HG02870 (cell line): Measurements from ENCODE around the gene NT5DC3.

Experiments
- ATAC-seq: cut with Tn5 transposase; IDR thresholded peaks from one replicate; pipeline ENCODE4 v1.9.1; 2021; ENCODE audit warnings: mild to moderate bottlenecking, moderate library complexity; ENCODE audit not compliant: unreplicated experiment

Gene NT5DC3

DNA sequence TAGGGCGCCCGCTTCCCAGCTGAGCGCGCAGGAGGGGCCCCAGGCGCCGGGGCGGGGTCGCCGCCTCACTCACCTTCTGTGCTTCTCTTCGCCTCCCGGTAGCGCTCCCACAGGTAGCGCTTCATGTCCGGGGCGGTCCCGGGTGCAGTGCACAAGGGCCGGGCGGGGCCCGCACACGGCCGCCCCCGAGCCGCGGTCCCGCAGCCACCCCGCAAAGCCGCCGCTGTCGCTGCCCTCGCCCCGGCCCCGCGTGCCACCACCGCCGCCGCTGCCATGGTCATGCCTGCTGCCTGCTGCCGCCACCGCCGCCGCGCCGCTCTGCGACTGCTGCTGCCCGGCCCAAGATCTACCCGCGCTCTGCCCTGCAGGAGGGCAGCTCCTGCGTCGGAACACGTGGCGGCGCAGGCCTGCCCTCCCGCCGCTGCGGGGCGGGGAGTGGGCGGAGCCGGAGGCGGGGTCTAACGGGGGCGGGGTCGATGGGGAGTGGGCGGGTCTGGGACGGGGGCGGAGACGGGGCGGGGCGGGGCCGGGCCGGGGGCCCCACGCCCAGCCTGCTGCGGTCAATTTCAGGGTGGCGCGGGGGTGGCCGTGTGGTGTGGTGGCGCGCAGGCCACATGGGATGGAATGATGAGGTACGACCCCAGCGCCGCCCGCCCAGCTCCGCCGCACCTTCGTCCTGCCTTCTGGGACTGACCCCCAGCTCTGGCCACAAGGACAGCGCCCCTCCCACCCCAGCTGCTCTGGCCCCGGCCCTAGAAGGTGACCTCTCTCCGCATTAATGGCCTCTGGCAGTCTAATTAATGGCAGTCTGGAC lies at the start of gene NT5DC3:
Gene NT5DC3, minus strand, starts transcription at position 359 of the 814 bp plus-strand sequence. Its CDS starts 78 bp downstream, at position 281.
- peak; percentile 71 for ATAC-seq

DNA sequence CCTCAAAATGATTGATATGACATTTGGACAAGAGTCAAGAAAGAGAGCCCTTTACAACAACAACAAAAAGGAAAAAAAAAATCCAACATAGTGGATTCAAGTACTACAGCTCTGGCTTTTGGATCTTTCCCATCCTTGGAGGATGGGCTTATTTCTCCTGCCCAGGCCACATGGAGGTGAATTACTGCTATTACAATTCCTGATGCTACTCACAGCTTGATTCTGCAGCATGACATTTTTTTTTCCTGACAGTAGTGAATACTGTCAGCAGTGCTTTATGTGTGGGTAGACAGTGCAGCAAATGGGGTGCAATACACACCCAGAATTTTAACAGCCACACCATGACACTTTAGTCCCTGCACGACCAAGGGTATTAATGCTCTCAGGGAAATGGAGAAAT lies 46.7 kb upstream of the NT5DC3 start:
- no peak for ATAC-seq

DNA sequence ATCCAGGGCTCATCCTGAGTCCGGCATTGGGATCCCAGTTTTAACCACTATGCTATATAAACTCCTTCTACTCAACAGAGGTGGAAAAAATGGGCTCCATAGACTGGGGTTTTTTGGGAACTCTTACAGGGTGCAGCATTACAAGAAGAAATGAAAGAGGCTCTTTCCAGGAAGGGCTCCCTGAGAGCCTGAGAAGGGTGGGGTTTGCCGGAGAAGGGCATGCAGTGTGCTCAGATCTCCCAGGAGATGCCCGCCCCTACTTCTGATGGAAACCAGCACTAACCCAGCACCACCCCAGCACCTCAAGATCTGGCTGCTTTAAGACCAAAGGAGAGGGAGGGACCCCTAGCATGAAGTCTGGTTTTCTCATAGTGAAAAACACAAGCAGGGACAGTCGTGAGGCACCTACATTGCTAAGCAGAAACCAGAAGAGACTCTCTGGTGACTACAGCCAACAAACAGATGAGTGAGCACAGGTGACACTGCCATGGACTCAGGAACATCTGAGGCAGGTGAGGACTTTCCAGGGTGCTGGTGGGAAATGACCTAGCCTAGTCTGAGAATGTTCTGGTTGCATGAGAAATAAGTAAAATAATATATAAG lies 45.3 kb upstream of the NT5DC3 start:
- ATAC-seq: no peak

DNA sequence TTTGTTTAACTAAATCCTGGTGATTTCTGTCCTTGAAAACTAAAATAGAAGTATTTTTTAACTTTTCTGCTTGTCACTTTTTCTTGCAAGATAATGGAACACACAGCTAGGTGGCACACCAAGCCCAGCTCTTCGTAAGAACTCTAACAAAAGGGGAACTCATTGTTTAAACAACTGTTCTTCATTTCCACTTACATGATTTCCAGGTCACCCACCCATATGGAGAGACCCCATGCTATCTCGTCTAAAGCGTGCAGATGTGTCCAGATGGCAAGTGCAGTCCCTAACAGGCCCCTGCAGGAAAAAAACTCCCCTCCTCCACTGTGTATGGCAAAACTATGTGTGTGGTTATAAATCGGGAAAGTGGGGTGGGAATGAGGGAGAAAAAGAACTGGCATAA lies 43.3 kb upstream of the NT5DC3 start:
- ATAC-seq: no peak

DNA sequence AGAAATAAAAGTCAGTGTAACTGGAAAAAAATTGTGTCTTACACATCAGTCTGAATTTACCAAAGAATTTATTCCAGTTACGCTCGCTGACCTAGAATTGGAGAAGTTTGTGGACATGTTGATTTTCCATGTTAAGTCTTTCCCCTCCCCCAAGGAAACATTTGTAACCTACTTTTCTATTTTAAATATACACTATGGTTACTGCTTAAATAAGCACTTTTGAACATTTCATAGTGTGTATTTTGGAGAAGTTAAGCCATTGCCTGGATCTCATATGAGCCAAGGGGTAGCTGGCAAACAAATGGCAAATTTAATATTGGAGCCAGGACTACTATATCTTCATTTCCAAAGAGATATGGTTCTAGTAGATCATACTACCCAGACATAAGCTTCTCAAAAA lies 42.9 kb upstream of the NT5DC3 start:
- no peak for ATAC-seq

DNA sequence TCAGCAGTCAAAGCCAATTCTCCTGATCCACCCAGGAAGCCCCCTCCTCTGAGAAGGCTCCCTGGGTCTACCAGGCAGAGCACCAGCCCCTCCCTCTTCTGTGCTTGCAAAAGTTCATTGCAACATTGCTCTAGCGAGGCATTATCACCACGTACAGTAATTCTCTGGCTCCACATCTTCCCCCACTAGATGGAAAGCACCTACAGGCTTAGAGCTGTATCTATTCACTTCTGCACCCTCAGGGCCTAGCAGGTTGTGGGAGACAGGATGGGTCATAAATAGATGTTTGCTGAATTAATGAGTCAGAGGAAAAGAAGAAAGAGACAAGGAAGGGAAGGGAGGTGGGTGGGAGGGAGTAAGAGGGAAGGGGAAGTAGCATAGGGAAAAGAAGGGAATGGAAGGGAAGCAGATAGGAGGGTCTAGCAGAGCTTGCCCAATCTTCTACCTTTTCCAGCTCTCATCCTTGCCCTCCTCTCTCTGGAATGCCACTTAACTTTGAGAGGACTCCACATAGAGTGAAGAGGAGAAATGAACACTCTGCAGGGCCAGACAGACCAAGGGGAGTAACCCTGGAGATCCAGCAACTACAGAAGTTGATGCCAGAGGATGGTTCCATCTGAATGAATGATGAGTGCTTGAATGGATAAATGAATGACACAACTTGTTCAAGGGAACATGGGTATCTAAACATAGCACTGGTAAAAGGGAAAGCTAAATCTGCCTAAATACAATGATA lies 42.0 kb upstream of the NT5DC3 start:
- ATAC-seq: no peak

DNA sequence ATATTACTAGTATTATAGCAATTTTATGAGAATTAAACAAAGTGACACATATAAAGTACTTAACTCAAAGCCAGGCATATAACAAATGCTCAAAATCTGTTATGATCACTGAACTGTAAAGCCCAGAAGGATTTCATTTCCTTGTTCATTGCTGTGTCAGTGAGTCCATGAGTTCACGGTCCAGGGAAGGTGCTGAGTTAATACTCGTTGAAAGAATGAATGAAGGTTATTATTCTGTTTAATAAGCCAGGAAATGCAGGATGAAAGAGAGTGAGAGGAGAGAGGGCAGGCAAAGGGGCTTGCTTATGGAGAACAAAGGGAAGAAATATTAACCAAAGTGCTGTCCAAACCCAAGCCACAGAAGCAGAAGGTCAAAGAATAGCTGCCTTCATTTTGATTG lies 40.2 kb upstream of the NT5DC3 start:
- no peak for ATAC-seq

DNA sequence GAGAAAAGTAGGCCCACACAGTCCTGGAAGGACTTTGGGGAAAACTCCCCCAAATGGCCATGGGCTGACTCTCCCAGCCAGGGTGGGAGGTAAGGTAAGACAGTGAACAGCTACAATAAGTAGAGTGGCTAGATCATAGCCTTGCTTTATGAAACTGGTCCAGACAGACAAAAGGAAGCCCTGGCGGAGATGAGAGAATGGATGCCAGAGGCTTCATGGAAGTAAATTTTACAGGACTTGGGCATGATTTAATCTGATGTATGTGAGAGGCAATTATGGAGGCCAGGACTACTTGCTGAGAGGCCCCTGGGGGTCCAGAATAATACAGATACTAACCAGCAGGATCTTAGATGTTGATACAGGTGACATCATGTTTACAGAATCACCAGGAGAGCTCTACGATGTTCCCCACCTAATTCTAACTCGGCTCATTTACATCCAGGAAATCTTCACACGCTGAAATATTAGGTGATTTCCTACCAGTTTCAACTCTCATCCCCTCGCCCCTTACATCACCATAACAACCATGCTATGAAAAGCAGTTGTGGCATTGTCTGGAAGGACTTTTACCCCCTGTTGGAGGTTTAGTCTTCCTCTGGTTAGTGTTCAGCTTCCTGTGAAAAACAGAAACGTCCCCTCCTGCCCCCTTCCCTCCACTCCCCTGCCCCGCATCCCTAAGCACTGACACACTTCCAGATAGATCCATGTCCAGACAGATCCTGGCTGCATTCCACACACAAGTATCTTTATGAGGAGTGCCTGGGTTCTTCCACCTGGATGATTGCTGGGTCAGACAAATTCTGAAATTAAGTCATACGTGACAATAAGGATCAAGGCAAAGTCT lies 39.5 kb upstream of the NT5DC3 start:
- no peak for ATAC-seq

DNA sequence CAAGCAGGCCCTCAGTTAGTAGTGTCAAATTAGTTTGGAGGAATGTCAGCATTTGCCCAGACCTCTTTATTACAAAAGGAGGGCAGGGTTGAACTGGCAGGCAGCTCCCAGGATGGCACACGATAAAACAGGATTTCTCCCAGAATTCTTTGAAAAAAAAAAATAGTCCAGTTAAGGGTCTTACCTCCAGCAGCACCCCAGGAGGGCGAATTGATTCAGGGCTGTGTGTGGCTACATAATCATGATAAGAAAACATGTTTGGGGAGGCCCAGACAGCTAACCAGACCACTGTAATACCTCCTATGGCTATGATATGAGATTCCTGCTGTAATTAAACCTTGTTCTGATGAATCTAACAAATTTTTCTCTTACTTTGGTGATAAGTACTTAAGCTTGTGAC lies 38.8 kb upstream of the NT5DC3 start:
- no peak for ATAC-seq

DNA sequence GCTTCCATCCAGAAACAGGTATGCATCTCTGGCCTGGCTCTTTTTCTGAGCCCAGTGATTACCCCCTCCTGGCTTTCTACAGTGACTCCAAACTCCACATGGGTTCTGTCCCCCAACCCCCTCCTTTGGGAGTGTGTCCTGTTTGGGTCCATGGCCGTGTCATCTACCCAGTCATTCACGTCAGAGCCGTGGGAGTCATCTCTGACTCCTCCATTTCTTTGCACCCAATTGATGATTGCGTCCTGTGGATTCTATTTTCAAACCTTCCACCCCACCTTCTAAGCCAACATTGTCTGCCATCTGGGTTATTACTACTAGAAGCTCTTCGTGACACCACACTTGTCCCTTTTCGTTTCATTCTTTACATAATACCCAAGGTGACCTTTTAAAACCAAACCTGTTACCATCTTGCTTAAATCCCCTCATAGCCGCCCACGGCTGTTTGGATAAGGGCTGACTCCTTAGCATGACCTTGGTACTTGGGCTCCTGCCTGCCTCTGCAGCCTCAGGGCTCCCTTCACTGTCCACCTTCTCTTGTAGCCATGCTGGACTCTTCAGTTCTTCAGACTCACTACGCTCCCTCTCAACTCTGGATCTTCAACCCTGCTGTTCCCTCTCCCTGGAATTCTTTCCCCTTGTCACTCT lies 38.1 kb upstream of the NT5DC3 start:
- ATAC-seq: no peak

DNA sequence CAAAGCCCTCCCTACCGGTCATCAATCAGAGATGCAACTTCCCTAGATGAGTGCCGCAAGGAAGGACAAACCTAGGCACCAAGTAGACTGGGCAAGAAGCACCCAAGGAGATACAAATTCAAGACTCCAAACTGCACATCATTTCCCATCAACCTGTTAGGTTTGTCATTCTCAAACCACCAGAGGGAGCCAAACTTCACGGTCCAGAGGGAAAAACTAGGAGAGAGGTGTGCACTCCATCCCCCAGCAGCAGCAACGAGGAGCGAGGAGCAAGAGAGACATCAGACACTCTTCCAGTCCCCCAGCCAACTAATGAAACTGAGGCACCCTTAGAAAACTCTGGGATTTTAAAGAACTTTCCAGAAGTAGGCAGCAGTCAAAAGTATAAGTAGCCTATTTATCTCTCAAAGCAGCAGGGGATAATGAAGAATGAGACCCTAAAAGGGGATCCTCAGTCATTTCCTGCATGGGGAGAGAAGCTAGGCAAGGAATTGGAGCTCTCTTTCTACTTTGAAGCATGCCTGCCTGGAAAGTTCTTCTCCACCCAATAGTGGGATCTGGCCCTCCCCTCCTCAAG lies 37.0 kb upstream of the NT5DC3 start:
- peak; percentile 43 for ATAC-seq

DNA sequence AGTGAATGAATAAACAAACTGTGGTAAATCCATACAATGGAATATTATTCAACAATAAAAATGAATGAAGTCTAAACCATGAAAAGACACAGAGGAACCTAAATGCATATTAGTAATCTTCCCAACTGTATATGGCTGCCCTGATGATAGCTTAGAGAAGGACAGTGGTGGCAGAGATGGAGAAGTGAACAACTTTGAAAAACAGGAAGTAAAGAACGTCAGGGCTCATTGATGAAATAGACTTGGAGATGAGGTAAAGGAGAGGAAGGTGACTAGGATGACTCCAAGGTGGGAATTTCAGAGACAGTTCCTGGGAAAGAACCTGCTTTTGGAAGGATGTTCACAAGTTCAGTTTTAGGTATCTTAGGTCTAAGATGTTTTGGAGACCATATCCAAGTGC lies 36.3 kb upstream of the NT5DC3 start:
- no peak for ATAC-seq

DNA sequence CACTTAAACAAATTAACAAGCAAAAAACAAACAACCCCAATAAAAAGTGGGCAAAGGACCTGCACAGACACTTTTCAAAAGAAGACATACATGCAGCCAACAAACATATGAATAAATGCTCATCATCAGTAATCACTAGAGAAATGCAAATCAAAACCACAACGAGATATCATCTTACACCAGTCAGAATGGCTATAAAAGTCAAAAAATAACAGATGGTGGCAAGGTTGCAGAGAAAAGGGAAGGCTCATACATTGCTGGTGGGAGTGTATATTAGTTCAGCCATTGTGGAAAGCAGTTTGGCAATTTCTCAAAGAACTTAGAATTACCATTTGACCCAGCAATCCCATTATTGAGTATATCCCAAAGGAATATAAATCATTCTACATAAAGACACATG lies 34.6 kb upstream of the NT5DC3 start:
- ATAC-seq: no peak

DNA sequence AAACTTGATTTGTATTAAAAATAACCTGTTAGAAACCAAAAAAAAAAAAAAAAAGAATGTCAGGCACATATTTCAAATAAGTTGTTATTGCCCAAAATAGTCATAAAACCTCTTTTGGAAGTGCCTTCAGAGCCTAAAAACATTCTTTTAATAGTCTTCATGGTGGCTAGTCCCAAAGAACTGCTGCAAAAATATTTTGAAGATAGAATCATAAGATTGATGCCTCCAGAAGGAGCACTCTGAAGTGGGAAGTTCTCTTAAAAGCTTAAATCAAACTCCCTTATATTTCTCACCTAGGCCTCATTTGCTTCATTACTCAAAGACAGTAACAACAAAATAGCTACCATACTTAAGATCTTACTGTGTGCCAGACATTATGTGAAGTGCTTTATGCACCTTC lies 27.2 kb upstream of the NT5DC3 start:
- ATAC-seq: no peak

DNA sequence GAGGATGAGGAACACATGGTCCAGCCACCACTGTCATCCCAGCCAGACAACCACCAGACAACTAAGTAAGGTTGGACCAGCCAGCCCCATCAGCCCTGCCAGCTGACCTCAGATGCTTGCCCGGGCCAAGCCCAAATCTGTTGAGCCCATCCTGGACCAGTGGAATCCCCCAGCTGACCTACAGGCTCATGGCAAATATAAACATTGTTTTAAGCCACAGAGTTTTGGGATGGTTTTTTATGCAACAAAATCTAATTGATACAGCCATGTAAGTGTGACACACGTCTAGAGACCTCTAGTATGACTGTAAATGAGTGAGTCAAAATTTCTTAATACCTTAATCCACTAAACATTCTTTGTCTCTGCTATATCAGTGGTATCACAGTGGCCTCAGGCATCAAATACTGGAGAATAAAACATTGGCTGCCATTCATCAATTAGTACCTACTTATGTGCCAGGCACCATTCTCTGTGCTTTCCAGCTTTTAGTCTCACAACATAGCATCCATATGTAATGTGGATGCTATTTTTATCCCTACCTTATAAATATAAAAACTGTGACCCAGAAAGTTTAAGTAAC lies 24.2 kb upstream of the NT5DC3 start:
- ATAC-seq: no peak

DNA sequence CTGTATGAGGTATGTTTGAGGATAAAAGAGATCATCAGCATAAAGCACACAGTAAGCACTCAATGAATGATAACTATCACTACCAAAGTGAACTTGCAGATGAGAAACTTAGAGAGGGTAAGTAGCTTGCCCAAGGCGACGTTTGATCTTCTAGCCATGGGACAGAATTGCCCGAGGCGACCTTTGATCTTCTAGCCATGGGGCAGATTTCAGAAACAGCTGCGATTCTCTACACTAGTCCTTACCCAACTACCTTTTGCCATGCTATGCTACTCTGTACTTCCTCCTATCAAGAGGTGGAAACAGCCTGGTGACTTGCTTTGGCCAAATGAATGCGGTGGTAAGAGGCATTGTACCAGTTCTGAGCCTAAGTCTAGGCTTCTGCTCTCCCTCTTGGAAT lies 23.7 kb upstream of the NT5DC3 start:
- no peak for ATAC-seq

DNA sequence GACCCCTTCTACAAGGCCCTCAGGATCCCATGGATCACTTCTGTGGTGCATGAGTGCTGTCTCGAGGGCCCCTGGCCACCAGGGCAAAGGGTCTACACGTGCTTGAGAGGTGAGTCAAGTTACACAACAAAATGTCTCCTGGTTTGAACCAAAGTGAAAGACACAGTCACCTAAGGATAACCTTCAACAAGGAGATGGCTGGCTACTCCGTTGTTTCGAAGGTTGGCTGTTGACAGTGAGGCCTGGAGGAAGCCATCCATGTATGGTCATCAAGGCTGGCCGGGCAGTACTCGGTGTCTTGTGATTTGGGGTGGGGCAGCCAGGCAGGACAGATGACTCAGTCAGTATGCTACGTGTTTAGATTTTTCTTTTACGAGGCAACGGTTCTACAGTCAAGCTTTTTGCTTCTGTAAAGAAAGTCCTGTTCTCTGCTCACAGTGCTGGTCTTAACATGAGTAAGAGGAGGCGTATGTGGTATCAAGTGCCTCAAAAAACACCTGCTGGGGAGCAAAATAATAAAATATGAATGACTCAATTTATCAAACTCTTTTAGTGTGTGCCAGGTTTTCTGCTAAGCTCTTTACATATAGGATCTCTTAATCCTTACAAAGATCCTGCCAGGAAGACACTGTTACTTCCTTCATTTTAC lies 18.0 kb upstream of the NT5DC3 start:
- no peak for ATAC-seq

DNA sequence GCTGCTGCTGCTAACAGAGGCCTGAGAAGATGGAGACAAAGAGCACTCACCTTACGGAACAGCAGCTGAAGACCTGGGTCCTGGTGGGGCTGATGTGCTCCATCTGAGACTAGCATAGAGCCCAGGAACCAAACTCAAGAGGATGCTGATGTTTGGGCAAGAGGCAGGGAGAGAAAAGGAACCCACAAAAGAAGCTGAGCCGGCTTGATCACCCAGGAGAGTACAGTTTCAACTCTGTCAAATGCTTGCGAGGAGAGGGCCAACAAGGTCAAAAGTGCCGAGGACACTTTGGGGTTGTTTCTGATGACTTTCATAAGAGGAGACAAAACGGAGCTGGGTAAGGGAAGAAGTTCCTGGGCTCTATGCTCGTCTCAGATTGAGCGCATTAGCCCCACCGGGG lies 17.3 kb upstream of the NT5DC3 start:
- ATAC-seq: no peak

DNA sequence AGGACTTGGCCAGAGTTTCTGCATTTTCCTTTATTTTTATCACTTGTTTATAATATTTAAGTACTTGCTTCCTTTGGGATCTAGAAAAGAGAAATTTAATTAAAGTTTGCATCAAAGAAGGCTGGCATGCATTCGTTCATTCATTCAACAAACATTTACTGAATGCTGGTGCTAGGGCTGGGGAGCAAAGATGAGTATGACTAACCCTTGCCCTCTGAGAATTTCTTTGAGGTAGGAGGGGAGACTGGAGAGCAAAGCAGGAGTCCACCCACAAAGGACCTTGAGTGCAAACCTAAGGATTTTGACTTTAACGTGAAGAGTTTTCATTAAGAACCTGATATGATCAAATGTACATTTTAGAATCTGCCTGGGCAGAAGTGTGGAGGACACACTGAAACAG lies 16.1 kb upstream of the NT5DC3 start:
- ATAC-seq: no peak
